Neural progenitor cell (in vitro differentiated cells): ENCODE data around the gene KIAA1191. TPM values are rescaled to one million over a fixed set of nuclear protein-coding genes. Genes with fewer than 3 reads are reported as not detected.
A peak's percentile ranks its signal among the peaks of the same experiment; 100 is the strongest.

Experiments used
- DNase-seq: peaks from one replicate; pipeline ENCODE4 v3.0.0-alpha.2; 2016; ENCODE audit warnings: low spot score
- H2AFZ ChIP-seq: fragments of 200-600 bp; sonication (generic); replicated peaks from 2 replicates; pipeline ENCODE4 v1.6.1; 2016; ENCODE audit warnings: antibody characterized with exemption
- H3F3A ChIP-seq: fragments of 200-600 bp; sonication (generic); 2 replicates; pipeline ENCODE4 v1.6.1; 2016; ENCODE audit warnings: antibody characterized with exemption, low read depth
- H3K27ac ChIP-seq: fragments of 200-600 bp; sonication (generic); 2 replicates; pipeline ENCODE4 v1.5.1; 2016; ENCODE audit warnings: mild to moderate bottlenecking
- H3K27me3 ChIP-seq: fragments of 200-600 bp; sonication (generic); 2 replicates; pipeline ENCODE4 v1.6.1; 2016; ENCODE audit warnings: mild to moderate bottlenecking, moderate library complexity
- H3K36me3 ChIP-seq: fragments of 200-600 bp; sonication (generic); 2 replicates; pipeline ENCODE4 v1.5.1; 2016
- H3K4me1 ChIP-seq: fragments of 200-600 bp; sonication (generic); 2 replicates; pipeline ENCODE4 v1.6.1; 2016; ENCODE audit warnings: mixed run types
- H3K4me2 ChIP-seq: fragments of 200-600 bp; sonication (generic); 2 replicates; pipeline ENCODE4 v1.6.1; 2016
- H3K4me3 ChIP-seq: fragments of 200-600 bp; sonication (generic); 2 replicates; pipeline ENCODE4 v1.5.1; 2016
- H3K79me2 ChIP-seq: fragments of 200-600 bp; sonication (generic); 2 replicates; pipeline ENCODE4 v1.6.1; 2016; ENCODE audit warnings: low read depth
- H3K9ac ChIP-seq: fragments of 200-600 bp; sonication (generic); 2 replicates; pipeline ENCODE4 v1.6.1; 2016
- H3K9me3 ChIP-seq: fragments of 200-600 bp; sonication (generic); 2 replicates; pipeline ENCODE4 v1.5.1; 2016; ENCODE audit warnings: low read depth
- H4K20me1 ChIP-seq: fragments of 200-600 bp; sonication (generic); 2 replicates; pipeline ENCODE4 v1.6.1; 2016; ENCODE audit warnings: low read depth
- H3K27ac Mint-ChIP-seq: 3 replicates; pipeline ENCODE4 v1.8.0; 2021; ENCODE audit warnings: mixed read lengths
- H3K27me3 Mint-ChIP-seq: 2 replicates; pipeline ENCODE4 v1.8.0; 2022; ENCODE audit warnings: low read depth, mild to moderate bottlenecking, inconsistent platforms, moderate library complexity, mixed read lengths; ENCODE audit not compliant: insufficient read depth
- H3K36me3 Mint-ChIP-seq: 3 replicates; pipeline ENCODE4 v1.8.0; 2021; ENCODE audit warnings: mixed read lengths
- H3K4me1 Mint-ChIP-seq: 3 replicates; pipeline ENCODE4 v1.8.0; 2021; ENCODE audit warnings: mixed read lengths
- H3K4me3 Mint-ChIP-seq: 3 replicates; pipeline ENCODE4 v1.8.0; 2021; ENCODE audit warnings: mild to moderate bottlenecking, moderate library complexity, mixed read lengths
- H3K9me3 Mint-ChIP-seq: 3 replicates; pipeline ENCODE4 v1.8.0; 2020; ENCODE audit warnings: mixed read lengths
- EZH2 ChIP-seq: fragments of 200-600 bp; sonication (generic); IDR thresholded peaks from 2 replicates; pipeline ENCODE4 v1.6.1; 2017; ENCODE audit warnings: antibody characterized with exemption, mild to moderate bottlenecking, moderate library complexity
- EZH2phosphoT487 ChIP-seq: fragments of 200-600 bp; sonication (generic); IDR thresholded peaks from 2 replicates; pipeline ENCODE4 v1.6.1; 2017; ENCODE audit warnings: antibody characterized with exemption
- total RNA-seq: library from RNA; depleted of rRNA; stranded (reverse); fragments of >200 nt; gene quantifications from 2 replicates; pipeline ENCODE4 v1.2.3, GENCODE V29; 2015; ENCODE audit warnings: low replicate concordance
- TF ChIP-seq, protein P1 (sequence below): fragments of 200-600 bp; sonication (generic); IDR thresholded peaks from 2 replicates; pipeline ENCODE4 v1.5.1; 2017; ENCODE audit warnings: antibody characterized with exemption, mild to moderate bottlenecking

KIAA1191 gene
- total RNA-seq, 1 donor from 2014 or later = 116 TPM

DNA sequence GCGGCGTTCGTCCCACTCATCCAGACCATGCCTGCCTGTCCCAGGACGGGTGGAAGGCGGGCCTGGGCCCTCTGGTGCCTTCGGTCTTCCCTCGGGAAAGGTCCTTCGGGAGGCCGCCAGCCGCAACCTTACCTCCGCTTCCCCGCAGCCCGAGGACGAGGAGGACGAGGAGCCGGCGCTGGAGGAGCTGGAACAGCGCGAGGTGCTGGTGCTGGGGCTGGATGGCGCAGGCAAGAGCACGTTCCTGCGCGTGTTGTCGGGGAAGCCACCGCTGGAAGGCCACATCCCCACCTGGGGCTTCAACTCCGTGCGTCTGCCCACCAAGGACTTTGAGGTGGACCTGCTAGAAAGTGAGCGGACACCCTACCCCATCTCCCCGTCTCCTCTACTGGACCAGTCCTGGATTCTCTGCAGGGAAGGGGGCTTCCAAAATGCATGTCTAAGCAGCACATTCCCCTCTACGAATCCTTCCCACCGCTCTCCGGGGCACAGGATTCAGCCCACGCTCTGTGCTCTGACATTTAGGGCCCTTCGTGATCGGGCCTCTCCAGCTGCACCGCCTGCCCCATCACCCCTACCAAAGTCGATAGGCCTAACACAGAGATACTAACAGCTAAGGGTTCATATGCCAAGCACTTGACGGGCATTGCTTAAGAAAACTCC, 4.8 kb upstream of the KIAA1191 start:
- no peaks in the 10 kb centered on the region for H3K9me3 Mint-ChIP-seq
- peaks cover 25% of the 10 kb centered on the region for H3K36me3 Mint-ChIP-seq
- peaks cover 12% of the 10 kb centered on the region for H3K27me3 Mint-ChIP-seq

DNA sequence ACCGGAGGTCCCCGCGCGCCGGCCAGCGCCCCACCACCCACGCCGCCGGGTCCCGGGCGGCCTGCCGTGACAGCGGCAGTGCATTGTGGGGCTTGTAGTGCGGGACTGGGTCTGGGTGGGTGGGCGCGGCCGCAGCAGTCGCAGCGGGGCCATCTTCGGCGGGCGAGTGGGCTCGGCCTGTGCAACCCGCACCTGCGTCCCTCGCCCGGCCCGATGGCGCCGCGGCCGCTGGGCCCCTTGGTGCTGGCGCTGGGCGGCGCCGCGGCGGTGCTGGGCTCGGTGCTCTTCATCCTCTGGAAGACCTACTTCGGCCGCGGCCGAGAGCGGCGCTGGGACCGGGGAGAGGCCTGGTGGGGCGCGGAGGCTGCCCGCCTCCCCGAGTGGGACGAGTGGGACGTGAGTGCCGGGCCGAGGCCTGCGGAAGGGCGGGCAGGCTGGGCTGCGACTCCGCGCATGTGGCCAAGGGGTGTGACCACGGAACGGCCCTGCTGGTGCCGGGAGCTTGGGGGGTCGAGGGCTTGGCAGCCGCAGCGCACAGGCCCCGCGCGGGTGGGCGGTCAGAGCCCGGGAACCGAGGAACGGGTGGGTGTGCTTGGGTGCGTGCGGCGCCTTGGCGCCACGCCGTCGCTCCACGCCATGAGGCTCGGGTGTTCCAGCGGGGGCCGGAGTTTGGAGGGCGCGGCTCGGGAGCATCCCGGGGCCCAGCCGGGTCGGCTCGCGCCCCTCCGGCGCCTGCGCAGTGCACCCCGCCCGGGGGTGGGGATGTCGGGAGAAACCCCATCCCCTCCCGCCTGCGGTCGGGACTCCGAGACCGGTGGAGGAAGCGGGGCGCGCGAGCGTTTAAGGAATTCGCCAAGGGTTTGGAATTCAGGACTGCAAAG, 4.0 kb upstream of the KIAA1191 start, which contains the start of gene ARL10:
Gene ARL10 (plus strand): TSS at position 137 of the 881 bp plus-strand sequence. CDS start 77 bp downstream, at position 214.
- Mint-ChIP-seq H3K27me3 (peaks cover 12% of the 10 kb centered on the region), H3K36me3 (peaks cover 22% of the 10 kb centered on the region), H3K4me1 (peaks cover 6% of the 10 kb centered on the region), H3K27ac (no peak within 1 kb of the TSS), H3K9me3 (no peaks in the 10 kb centered on the region), H3K4me3 (peak within 1 kb of the TSS; percentile 89)
- Histone ChIP-seq H2AFZ (peak within 1 kb of the TSS; percentile 92), H3K36me3 (no peaks in the 10 kb centered on the region), H3K79me2 (peaks cover 10% of the 10 kb centered on the region), H3K4me1 (no peaks in the 10 kb centered on the region), H3K27ac (no peak within 1 kb of the TSS), H3K9me3 (no peaks in the 10 kb centered on the region), H3K27me3 (peaks cover 60% of the 10 kb centered on the region), H3K9ac (peak within 1 kb of the TSS; percentile 19), H3K4me3 (peak within 1 kb of the TSS; percentile 76), H4K20me1 (peaks cover 14% of the 10 kb centered on the region), H3F3A (no peaks in the 10 kb centered on the region), H3K4me2 (peak within 1 kb of the TSS; percentile 78)
- DNase-seq = peak; percentile 86
- TF ChIP-seq, protein P1, sequence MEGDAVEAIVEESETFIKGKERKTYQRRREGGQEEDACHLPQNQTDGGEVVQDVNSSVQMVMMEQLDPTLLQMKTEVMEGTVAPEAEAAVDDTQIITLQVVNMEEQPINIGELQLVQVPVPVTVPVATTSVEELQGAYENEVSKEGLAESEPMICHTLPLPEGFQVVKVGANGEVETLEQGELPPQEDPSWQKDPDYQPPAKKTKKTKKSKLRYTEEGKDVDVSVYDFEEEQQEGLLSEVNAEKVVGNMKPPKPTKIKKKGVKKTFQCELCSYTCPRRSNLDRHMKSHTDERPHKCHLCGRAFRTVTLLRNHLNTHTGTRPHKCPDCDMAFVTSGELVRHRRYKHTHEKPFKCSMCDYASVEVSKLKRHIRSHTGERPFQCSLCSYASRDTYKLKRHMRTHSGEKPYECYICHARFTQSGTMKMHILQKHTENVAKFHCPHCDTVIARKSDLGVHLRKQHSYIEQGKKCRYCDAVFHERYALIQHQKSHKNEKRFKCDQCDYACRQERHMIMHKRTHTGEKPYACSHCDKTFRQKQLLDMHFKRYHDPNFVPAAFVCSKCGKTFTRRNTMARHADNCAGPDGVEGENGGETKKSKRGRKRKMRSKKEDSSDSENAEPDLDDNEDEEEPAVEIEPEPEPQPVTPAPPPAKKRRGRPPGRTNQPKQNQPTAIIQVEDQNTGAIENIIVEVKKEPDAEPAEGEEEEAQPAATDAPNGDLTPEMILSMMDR = no peak
- peak; percentile 44 for TF ChIP-seq EZH2

More for the DNA sequence above, 4.8 kb upstream of the KIAA1191 start:
- H3K36me3 ChIP-seq = no peaks in the 10 kb centered on the region
- H3K27ac ChIP-seq = no peak overlapping the region
- Mint-ChIP-seq H3K4me1 (peaks cover 6% of the 10 kb centered on the region), H3K4me3 (peak overlapping the region; percentile 89), H3K27ac (no peak overlapping the region)
- H3K9ac ChIP-seq = peak overlapping the region; percentile 19
- H3K9me3 ChIP-seq = no peaks in the 10 kb centered on the region
- peaks cover 7% of the 10 kb centered on the region for H4K20me1 ChIP-seq
- TF ChIP-seq EZH2phosphoT487 (no peak), EZH2 (peak; percentile 17)
- TF ChIP-seq, protein P1 = no peak
- H2AFZ ChIP-seq = peak overlapping the region; percentile 92
- H3F3A ChIP-seq = no peaks in the 10 kb centered on the region
- peaks cover 2% of the 10 kb centered on the region for H3K79me2 ChIP-seq
- peak overlapping the region; percentile 76 for H3K4me3 ChIP-seq
- peaks cover 60% of the 10 kb centered on the region for H3K27me3 ChIP-seq
- no peak for DNase-seq
- H3K4me2 ChIP-seq = peak overlapping the region; percentile 78
- no peaks in the 10 kb centered on the region for H3K4me1 ChIP-seq

DNA sequence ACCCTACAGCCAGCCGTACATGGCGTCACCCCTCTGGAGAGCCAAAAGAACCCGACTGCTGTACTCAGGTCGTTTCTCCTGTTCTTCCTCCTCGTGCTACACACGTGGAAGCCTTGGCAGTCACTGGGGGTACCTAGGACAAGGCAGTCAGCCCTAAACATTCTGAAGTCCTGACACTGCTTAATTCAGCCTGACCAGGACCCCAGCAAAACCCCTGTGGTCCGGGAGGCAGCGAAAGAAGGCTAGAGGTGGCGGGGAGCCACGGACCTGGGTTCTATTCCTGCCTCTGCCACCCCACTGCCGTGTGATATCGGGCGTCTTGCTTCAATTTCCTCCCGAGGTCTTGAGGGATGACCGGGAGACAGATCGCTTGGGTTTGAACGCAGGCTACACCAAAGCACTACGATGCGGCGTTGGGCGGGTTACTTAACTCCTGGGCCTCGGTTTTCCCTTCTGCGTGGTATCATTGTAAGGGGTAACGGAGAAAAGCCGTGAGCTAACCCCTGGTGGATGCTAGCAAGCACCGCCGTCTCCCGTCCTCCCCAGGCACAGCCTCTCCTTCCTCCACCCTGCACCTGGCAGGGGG, 3.3 kb upstream of the KIAA1191 start:
- Histone ChIP-seq H3K36me3 (no peaks in the 10 kb centered on the region), H3K79me2 (peaks cover 17% of the 10 kb centered on the region), H3F3A (no peaks in the 10 kb centered on the region), H3K9ac (no peak overlapping the region), H3K9me3 (no peaks in the 10 kb centered on the region), H3K4me3 (peak overlapping the region; percentile 76), H3K27me3 (peaks cover 60% of the 10 kb centered on the region), H2AFZ (no peak overlapping the region), H3K27ac (no peak overlapping the region), H3K4me1 (no peaks in the 10 kb centered on the region), H3K4me2 (peak overlapping the region; percentile 78), H4K20me1 (peaks cover 21% of the 10 kb centered on the region)
- Mint-ChIP-seq H3K36me3 (peaks cover 18% of the 10 kb centered on the region), H3K4me1 (peaks cover 7% of the 10 kb centered on the region), H3K9me3 (no peaks in the 10 kb centered on the region), H3K27ac (no peak overlapping the region), H3K27me3 (peaks cover 12% of the 10 kb centered on the region), H3K4me3 (peak overlapping the region; percentile 84)
- TF ChIP-seq EZH2phosphoT487 (no peak), EZH2 (peak; percentile 20)
- no peak for DNase-seq
